Measurements from ENCODE around the gene DVL1.

- TF ChIP-seq POLR2A (IDR thresholded peaks at IDR 0.05; ENCODE audit: low read length) = no peak
- TF ChIP-seq GATA1 (IDR thresholded peaks at IDR 0.05; ENCODE audit: low read depth, low read length) = no peak
Measured at GRCh38 chr1:1291023-1291528, 58.1 kb downstream of the DVL1 start.

Data from erythroblast (primary cell).